Fibroblast of lung (primary cell): ENCODE results near the gene ZNF827.

Experiments used
- EZH2 ChIP-seq: IDR thresholded peaks from 2 replicates; pipeline ENCODE4 v1.5.1; 2012; ENCODE audit warnings: low read length, control low read depth, mild to moderate bottlenecking; ENCODE audit errors: missing control alignments
- TF ChIP-seq, protein P1 (sequence below), 2 donors: IDR thresholded peaks in 1 of 2; conservative IDR thresholded peaks in 1 of 2; 1 replicate in 1 of 2; 2 replicates in 1 of 2; pipeline ENCODE4 v1.5.1; 2011 to 2012; ENCODE audit warnings: low read length in 2 of 2, control low read depth in 1 of 2, inconsistent platforms in 1 of 2, low read depth in 1 of 2, mild to moderate bottlenecking in 1 of 2

DNA sequence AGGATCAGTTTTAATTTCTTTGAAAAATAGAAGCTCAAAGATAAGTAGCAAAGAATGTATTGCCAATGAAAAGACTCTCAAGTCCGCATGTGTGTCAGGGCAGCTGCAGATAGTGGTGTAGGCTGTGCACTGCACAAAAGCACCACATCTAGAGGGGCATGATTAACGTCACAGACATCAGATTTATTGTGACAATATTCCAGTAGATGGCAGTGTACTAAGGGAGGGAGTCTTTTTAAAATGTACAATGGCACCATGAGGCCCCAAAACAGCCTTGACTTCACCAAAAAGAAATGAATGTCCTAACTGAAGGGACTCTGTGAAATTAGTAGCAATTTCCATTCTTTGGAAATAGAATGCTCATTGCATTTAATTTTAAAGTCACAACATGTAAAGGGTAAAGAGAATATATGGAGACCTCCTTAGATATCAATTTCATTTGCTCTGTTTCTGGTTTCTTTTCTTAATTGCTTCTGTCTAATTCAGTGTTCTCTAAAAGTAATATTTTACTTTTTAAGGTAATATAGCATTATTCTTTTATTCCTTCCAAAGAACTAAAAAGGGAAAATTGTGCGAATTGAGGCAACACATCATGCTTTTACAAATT is 98.4 kb downstream of the ZNF827 start:
- TF ChIP-seq, protein P1, sequence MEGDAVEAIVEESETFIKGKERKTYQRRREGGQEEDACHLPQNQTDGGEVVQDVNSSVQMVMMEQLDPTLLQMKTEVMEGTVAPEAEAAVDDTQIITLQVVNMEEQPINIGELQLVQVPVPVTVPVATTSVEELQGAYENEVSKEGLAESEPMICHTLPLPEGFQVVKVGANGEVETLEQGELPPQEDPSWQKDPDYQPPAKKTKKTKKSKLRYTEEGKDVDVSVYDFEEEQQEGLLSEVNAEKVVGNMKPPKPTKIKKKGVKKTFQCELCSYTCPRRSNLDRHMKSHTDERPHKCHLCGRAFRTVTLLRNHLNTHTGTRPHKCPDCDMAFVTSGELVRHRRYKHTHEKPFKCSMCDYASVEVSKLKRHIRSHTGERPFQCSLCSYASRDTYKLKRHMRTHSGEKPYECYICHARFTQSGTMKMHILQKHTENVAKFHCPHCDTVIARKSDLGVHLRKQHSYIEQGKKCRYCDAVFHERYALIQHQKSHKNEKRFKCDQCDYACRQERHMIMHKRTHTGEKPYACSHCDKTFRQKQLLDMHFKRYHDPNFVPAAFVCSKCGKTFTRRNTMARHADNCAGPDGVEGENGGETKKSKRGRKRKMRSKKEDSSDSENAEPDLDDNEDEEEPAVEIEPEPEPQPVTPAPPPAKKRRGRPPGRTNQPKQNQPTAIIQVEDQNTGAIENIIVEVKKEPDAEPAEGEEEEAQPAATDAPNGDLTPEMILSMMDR (conservative IDR thresholded peaks at IDR 0.05 in 1 of 2, IDR thresholded peaks at IDR 0.05 in 1 of 2; ENCODE audit: low read depth in 1 of 2, low read length in 2 of 2), result peak; percentile 36 to 48
- no peak for TF ChIP-seq EZH2
